Daoy (cell line): ENCODE data around the gene TTLL10. TPM values are rescaled to one million over a fixed set of nuclear protein-coding genes. Genes with fewer than 3 reads are reported as not detected.
"Not testable (repeated sequence)": the region's sequence is repeated elsewhere in the genome, so short reads cannot be mapped to it uniquely, and the experiment has no call there.

ENCODE experiments used
- DNase-seq: peaks from one replicate; pipeline ENCODE4 v3.0.0-alpha.2; 2015; ENCODE audit warnings: low read depth
- total RNA-seq: library from RNA; depleted of rRNA; stranded (reverse); fragments of >200 nt; shearing (Covaris generic); gene quantifications from 2 replicates; pipeline ENCODE4 v1.2.3, GENCODE V29; 2014

The TTLL10 gene
- total RNA-seq, 1 experiment from 2014 or later: not detected

GRCh38 chr1:1171546-1172340, 1.9 kb upstream of the TTLL10 start:
- DNase-seq: no peak

GRCh38 chr1:1173061-1173792, 453 bp upstream of the TTLL10 start:
- no peak for DNase-seq

- DNase-seq: no peak
These were observed 1.8 kb downstream of the TTLL10 start for GRCh38 chr1:1175221-1176062.

GRCh38 chr1:1176063-1176761, 2.5 kb downstream of the TTLL10 start:
- not testable (repeated sequence) for DNase-seq

GRCh38 chr1:1176931-1177330, 3.3 kb downstream of the TTLL10 start:
- DNase-seq: no peak

GRCh38 chr1:1177452-1178206, 3.9 kb downstream of the TTLL10 start:
- DNase-seq: no peak

- no peak for DNase-seq
These were observed 5.2 kb downstream of the TTLL10 start for GRCh38 chr1:1178794-1179331.

GRCh38 chr1:1179346-1179982, 5.8 kb downstream of the TTLL10 start:
- no peak for DNase-seq

- DNase-seq: no peak
These were observed 6.5 kb downstream of the TTLL10 start for GRCh38 chr1:1179983-1180861.

- DNase-seq: no peak
These were observed 7.7 kb downstream of the TTLL10 start for GRCh38 chr1:1181129-1181937.

GRCh38 chr1:1181938-1182410, 8.3 kb downstream of the TTLL10 start:
- DNase-seq: no peak

GRCh38 chr1:1182491-1183220, 9.0 kb downstream of the TTLL10 start:
- no peak for DNase-seq

- no peak for DNase-seq
These were observed 9.6 kb downstream of the TTLL10 start for GRCh38 chr1:1183221-1183747.

- no peak for DNase-seq
These were observed 10.4 kb downstream of the TTLL10 start for GRCh38 chr1:1183833-1184775.

GRCh38 chr1:1185101-1185765, 11.6 kb downstream of the TTLL10 start:
- DNase-seq: no peak
